Prostate gland (tissue), 2 donors: ENCODE results near the gene RAB3GAP1. TPM values are rescaled to one million over a fixed set of nuclear protein-coding genes. Genes with fewer than 3 reads are reported as not detected.
A peak's percentile ranks its signal among the peaks of the same experiment; 100 is the strongest.

Experiments used
- DNase-seq: peaks from one replicate; pipeline ENCODE4 v3.0.0-alpha.2; 2019; ENCODE audit warnings: low spot score
- H3K27ac ChIP-seq, 2 donors: fragments of 200-600 bp; sonication (generic); 2 replicates each; pipeline ENCODE4 v1.5.1; 2017 to 2019
- H3K27me3 ChIP-seq: fragments of 200-600 bp; sonication (generic); replicated peaks from 2 replicates; pipeline ENCODE4 v1.5.1; 2019; ENCODE audit not compliant: insufficient read depth
- H3K36me3 ChIP-seq, 2 donors: fragments of 200-600 bp; sonication (generic); 1 replicate in 1 of 2; 2 replicates in 1 of 2; pipeline versions ENCODE4 v1.5.1 to v1.8.1; 2017 to 2019
- H3K4me1 ChIP-seq: fragments of 200-600 bp; sonication (generic); replicated peaks from 2 replicates; pipeline ENCODE4 v1.5.1; 2019
- H3K4me3 ChIP-seq, 2 donors: fragments of 200-600 bp; sonication (generic); 2 replicates each; pipeline ENCODE4 v1.5.1; 2017 to 2019
- H3K9me3 ChIP-seq: fragments of 200-600 bp; sonication (generic); 2 replicates; pipeline ENCODE4 v1.5.1; 2017
- CTCF ChIP-seq, 4 experiments: fragments of 200-600 bp in 2 of 4; fragments of 450-650 bp in 2 of 4; sonication (generic) in 2 of 4; IDR thresholded peaks; 1 replicate in 3 of 4; 2 replicates in 1 of 4; pipeline ENCODE4 v1.5.1; 2016 to 2019; ENCODE audit warnings: antibody characterized with exemption in 4 of 4, mild to moderate bottlenecking in 2 of 4, moderate library complexity in 2 of 4
- POLR2A ChIP-seq: fragments of 450-650 bp; IDR thresholded peaks from one replicate; pipeline ENCODE4 v1.6.1; 2016; ENCODE audit warnings: antibody characterized with exemption, mild to moderate bottlenecking
- POLR2AphosphoS5 ChIP-seq: sonication (generic); formaldehyde crosslinking; IDR thresholded peaks from one replicate; pipeline ENCODE4 v1.6.1; 2017; ENCODE audit warnings: antibody characterized with exemption
- WGBS: methylation state at CpG from one replicate; pipeline ENCODE4 v1.1.5; 2018; 5-methylcytosine and 5-hydroxymethylcytosine counted together
- intact Hi-C: fragments of 100-400 bp; cut with DNase I; formaldehyde crosslinking; loops from one replicate; pipeline ENCODE4 v1.14.2; 2022
- total RNA-seq, 2 donors: library from RNA; depleted of rRNA; stranded (reverse); fragments of >200 nt; gene quantifications; one replicate each; pipeline ENCODE4 v1.1.0, GENCODE V29; 2016

Gene RAB3GAP1
- total RNA-seq, 2 donors from 2014 or later: 43.4 to 54.6 TPM

GRCh38 chr2:135052997-135053474 is 944 bp downstream of the RAB3GAP1 start:
- Histone ChIP-seq H3K4me3 (peak overlapping the region; percentile 54 to 80), H3K36me3 (no peaks in the 10 kb centered on the region), H3K27ac (peak overlapping the region; percentile 92), H3K9me3 (no peaks in the 10 kb centered on the region), H3K27me3 (no peaks in the 10 kb centered on the region), H3K4me1 (no peaks in the 10 kb centered on the region)
- no peak for DNase-seq
- WGBS: 12% methylated on average over 15 of the region's 15 CpGs
- intact Hi-C loops: loop anchor here (5.0 kb wide), 1 partner anchor 479 kb away; the partner anchor contains the start of genes R3HDM1 and ZRANB3
- no peak for TF ChIP-seq POLR2A
- no peak for TF ChIP-seq POLR2AphosphoS5
- TF ChIP-seq CTCF (IDR thresholded peaks at IDR 0.05): no peak

GRCh38 chr2:135055182-135055786 is 3.2 kb downstream of the RAB3GAP1 start:
- intact Hi-C loops: no loop called here
- no peaks in the 10 kb centered on the region for H3K4me1 ChIP-seq
- H3K36me3 ChIP-seq: no peaks in the 10 kb centered on the region
- no peak overlapping the region for H3K4me3 ChIP-seq
- no peak for DNase-seq
- no peaks in the 10 kb centered on the region for H3K9me3 ChIP-seq
- 72% methylated on average over 2 of the region's 2 CpGs for WGBS
- TF ChIP-seq POLR2A (no peak), CTCF (IDR thresholded peaks at IDR 0.05) (no peak), POLR2AphosphoS5 (no peak)
- H3K27ac ChIP-seq: no peak overlapping the region
- H3K27me3 ChIP-seq: no peaks in the 10 kb centered on the region

GRCh38 chr2:135056790-135057189 is 4.7 kb downstream of the RAB3GAP1 start:
- no peak overlapping the region for H3K27ac ChIP-seq
- no peaks in the 10 kb centered on the region for H3K4me1 ChIP-seq
- H3K9me3 ChIP-seq: no peaks in the 10 kb centered on the region
- intact Hi-C loops: no loop called here
- H3K4me3 ChIP-seq: no peak overlapping the region
- H3K36me3 ChIP-seq: no peaks in the 10 kb centered on the region
- H3K27me3 ChIP-seq: no peaks in the 10 kb centered on the region
- no peak for DNase-seq
- TF ChIP-seq POLR2A (no peak), CTCF (IDR thresholded peaks at IDR 0.05) (no peak), POLR2AphosphoS5 (no peak)

GRCh38 chr2:135059577-135059976 is 7.5 kb downstream of the RAB3GAP1 start:
- Histone ChIP-seq H3K27me3 (no peaks in the 10 kb centered on the region), H3K9me3 (no peaks in the 10 kb centered on the region), H3K4me1 (no peaks in the 10 kb centered on the region), H3K4me3 (no peak overlapping the region), H3K27ac (no peak overlapping the region), H3K36me3 (no peaks in the 10 kb centered on the region)
- no peak for DNase-seq
- intact Hi-C loops: no loop called here
- no peak for TF ChIP-seq POLR2AphosphoS5

GRCh38 chr2:135063210-135063609 is 11.1 kb downstream of the RAB3GAP1 start:
- TF ChIP-seq CTCF (IDR thresholded peaks at IDR 0.05) (no peak), POLR2AphosphoS5 (no peak), POLR2A (no peak)
- DNase-seq: no peak
- Histone ChIP-seq H3K27ac (no peak overlapping the region), H3K4me1 (no peaks in the 10 kb centered on the region), H3K36me3 (no peaks in the 10 kb centered on the region), H3K27me3 (no peaks in the 10 kb centered on the region), H3K9me3 (no peaks in the 10 kb centered on the region), H3K4me3 (no peak overlapping the region)
- 95% methylated on average over 1 of the region's 1 CpG for WGBS
- intact Hi-C loops: no loop called here
